Measurements from ENCODE around the gene SYCE1L. TPM values are rescaled to one million over a fixed set of nuclear protein-coding genes. Genes with fewer than 3 reads are reported as not detected.
"Not testable (repeated sequence)": the region's sequence is repeated elsewhere in the genome, so short reads cannot be mapped to it uniquely, and the experiment has no call there.

Gene SYCE1L
- total RNA-seq, 1 experiment from 2014 or later: not detected

GRCh38 chr16:77197747-77198146 lies 1.5 kb upstream of the SYCE1L start:
- DNase-seq (ENCODE audit: low read depth): no peak

- no peak for DNase-seq (ENCODE audit: low read depth)
Measured at GRCh38 chr16:77206533-77206932, 7.3 kb downstream of the SYCE1L start.

GRCh38 chr16:77207030-77207429 lies 7.8 kb downstream of the SYCE1L start:
- no peak for DNase-seq (ENCODE audit: low read depth)

- DNase-seq (ENCODE audit: low read depth): no peak
Measured at GRCh38 chr16:77208382-77208781, 9.2 kb downstream of the SYCE1L start.

GRCh38 chr16:77211880-77212740 lies 12.9 kb downstream of the SYCE1L start:
- DNase-seq (ENCODE audit: low read depth): peak; percentile 88

GRCh38 chr16:77212741-77213541 lies 13.7 kb downstream of the SYCE1L start:
- DNase-seq (ENCODE audit: low read depth): peak; percentile 78

- DNase-seq (ENCODE audit: low read depth): peak; percentile 92
Measured at GRCh38 chr16:77213542-77214106, 14.4 kb downstream of the SYCE1L start.

- DNase-seq (ENCODE audit: low read depth): no peak
Measured at GRCh38 chr16:77214411-77215138, 15.4 kb downstream of the SYCE1L start.

- no peak for DNase-seq (ENCODE audit: low read depth)
Measured at GRCh38 chr16:77219437-77219836, 20.2 kb downstream of the SYCE1L start.

- no peak for DNase-seq (ENCODE audit: low read depth)
Measured at GRCh38 chr16:77220427-77220826, 21.2 kb downstream of the SYCE1L start.

GRCh38 chr16:77221482-77221881 lies 22.3 kb downstream of the SYCE1L start:
- DNase-seq (ENCODE audit: low read depth): no peak

- DNase-seq (ENCODE audit: low read depth): peak; percentile 15
Measured at GRCh38 chr16:77223184-77223583, 24.0 kb downstream of the SYCE1L start.

- DNase-seq (ENCODE audit: low read depth): no peak
Measured at GRCh38 chr16:77225182-77225581, 26.0 kb downstream of the SYCE1L start.

GRCh38 chr16:77227745-77228144 lies 28.5 kb downstream of the SYCE1L start:
- DNase-seq (ENCODE audit: low read depth): peak; percentile 17

GRCh38 chr16:77231047-77231446 lies 31.8 kb downstream of the SYCE1L start:
- no peak for DNase-seq (ENCODE audit: low read depth)

- no peak for DNase-seq (ENCODE audit: low read depth)
Measured at GRCh38 chr16:77233799-77234519, 34.8 kb downstream of the SYCE1L start.

- DNase-seq (ENCODE audit: low read depth): peak; percentile 47
Measured at GRCh38 chr16:77234611-77235010, 35.4 kb downstream of the SYCE1L start.

GRCh38 chr16:77236063-77236511 lies 36.9 kb downstream of the SYCE1L start:
- DNase-seq (ENCODE audit: low read depth): peak; percentile 88

GRCh38 chr16:77238593-77238992 lies 39.4 kb downstream of the SYCE1L start:
- no peak for DNase-seq (ENCODE audit: low read depth)

- not testable (repeated sequence) for DNase-seq (ENCODE audit: low read depth)
Measured at GRCh38 chr16:77242471-77242870, 43.3 kb downstream of the SYCE1L start.

- DNase-seq (ENCODE audit: low read depth): no peak
Measured at GRCh38 chr16:77246150-77246549, 46.9 kb downstream of the SYCE1L start.

Data from Daoy (cell line).